Uterus (tissue), 4 donors: ENCODE results near the gene GSTA4. TPM values are rescaled to one million over a fixed set of nuclear protein-coding genes. Genes with fewer than 3 reads are reported as not detected.

ENCODE experiments used
- DNase-seq, 2 donors: peaks; one replicate each; pipeline ENCODE4 v3.0.0-alpha.2; 2019 to 2020
- H3K27ac ChIP-seq, 2 donors: fragments of 200-600 bp; sonication (generic); 1 replicate in 1 of 2; 2 replicates in 1 of 2; pipeline ENCODE4 v1.5.1; 2016 to 2018
- H3K27me3 ChIP-seq, 2 donors: fragments of 200-600 bp; sonication (generic); one replicate each; pipeline ENCODE4 v1.5.1; 2018 to 2019; ENCODE audit warnings: control low read depth in 1 of 2
- H3K36me3 ChIP-seq, 2 donors: fragments of 200-600 bp; sonication (generic); one replicate each; pipeline ENCODE4 v1.5.1; 2019; ENCODE audit warnings: control low read depth in 1 of 2
- H3K4me1 ChIP-seq, 2 donors: fragments of 200-600 bp; sonication (generic); one replicate each; pipeline ENCODE4 v1.5.1; 2018 to 2019; ENCODE audit warnings: control low read depth in 1 of 2
- H3K4me3 ChIP-seq, 2 donors: fragments of 200-600 bp; sonication (generic); 1 replicate in 1 of 2; 2 replicates in 1 of 2; pipeline ENCODE4 v1.5.1; 2018 to 2019; ENCODE audit warnings: mild to moderate bottlenecking in 1 of 2
- H3K9me3 ChIP-seq, 2 donors: fragments of 200-600 bp; sonication (generic); one replicate each; pipeline ENCODE4 v1.5.1; 2019; ENCODE audit warnings: control low read depth in 1 of 2
- POLR2A ChIP-seq, 2 donors: fragments of 450-650 bp; IDR thresholded peaks; one replicate each; pipeline ENCODE4 v1.6.1; 2016; ENCODE audit warnings: antibody characterized with exemption in 2 of 2, mild to moderate bottlenecking in 1 of 2, moderate library complexity in 1 of 2
- intact Hi-C: fragments of 100-400 bp; cut with DNase I; formaldehyde crosslinking; loops from one replicate; pipeline ENCODE4 v1.15.1; 2023; ENCODE audit warnings: low total_unique reads
- total RNA-seq, 4 donors: library from RNA; depleted of rRNA in 3 of 4; stranded (reverse); fragments of >200 nt in 3 of 4; gene quantifications; one replicate each; pipeline versions ENCODE4 v1.1.0 to v1.2.4, GENCODE V29; 2014 to 2023
- TF ChIP-seq, protein P1 (sequence below), 4 experiments: fragments of 200-600 bp in 2 of 4; fragments of 450-650 bp in 2 of 4; sonication (generic) in 2 of 4; IDR thresholded peaks; one replicate each; pipeline ENCODE4 v1.5.1; 2016 to 2019; ENCODE audit warnings: antibody characterized with exemption in 4 of 4, mild to moderate bottlenecking in 2 of 4, moderate library complexity in 1 of 4
- donor health status: DM: yes; HTN: yes; CAD: no.

Gene GSTA4
- total RNA-seq, 4 donors from 2014 or later: 7.7 to 59.2 (median 23.0) TPM

DNA sequence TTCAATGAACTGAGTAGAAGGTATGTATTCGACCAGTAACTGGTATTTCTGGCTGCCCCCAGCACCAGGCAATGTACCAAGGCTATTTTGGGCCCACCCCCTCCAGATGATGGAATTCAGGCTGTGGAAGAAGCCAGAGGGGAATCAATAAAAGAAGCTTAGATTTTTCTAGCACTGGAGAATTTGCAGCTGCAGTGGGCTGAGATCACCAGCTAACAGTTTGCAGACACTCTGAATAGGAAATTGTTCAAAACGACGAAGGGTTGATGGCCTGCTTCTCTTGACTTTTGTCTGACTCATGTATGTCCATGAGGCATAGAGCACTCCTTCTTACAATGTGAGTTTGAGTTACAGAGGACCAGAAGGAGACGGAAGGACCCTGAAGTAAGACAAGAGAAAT is 37.8 kb upstream of the GSTA4 start:
- Histone ChIP-seq H3K9me3 (no peaks in the 10 kb centered on the region), H3K27ac (no peak overlapping the region), H3K4me3 (no peak overlapping the region), H3K27me3 (no peaks in the 10 kb centered on the region), H3K4me1 (no peaks in the 10 kb centered on the region), H3K36me3 (no peaks in the 10 kb centered on the region)
- no peak for DNase-seq
- intact Hi-C loops: no loop called here
- no peak for TF ChIP-seq POLR2A (IDR thresholded peaks at IDR 0.05)
- TF ChIP-seq, protein P1, sequence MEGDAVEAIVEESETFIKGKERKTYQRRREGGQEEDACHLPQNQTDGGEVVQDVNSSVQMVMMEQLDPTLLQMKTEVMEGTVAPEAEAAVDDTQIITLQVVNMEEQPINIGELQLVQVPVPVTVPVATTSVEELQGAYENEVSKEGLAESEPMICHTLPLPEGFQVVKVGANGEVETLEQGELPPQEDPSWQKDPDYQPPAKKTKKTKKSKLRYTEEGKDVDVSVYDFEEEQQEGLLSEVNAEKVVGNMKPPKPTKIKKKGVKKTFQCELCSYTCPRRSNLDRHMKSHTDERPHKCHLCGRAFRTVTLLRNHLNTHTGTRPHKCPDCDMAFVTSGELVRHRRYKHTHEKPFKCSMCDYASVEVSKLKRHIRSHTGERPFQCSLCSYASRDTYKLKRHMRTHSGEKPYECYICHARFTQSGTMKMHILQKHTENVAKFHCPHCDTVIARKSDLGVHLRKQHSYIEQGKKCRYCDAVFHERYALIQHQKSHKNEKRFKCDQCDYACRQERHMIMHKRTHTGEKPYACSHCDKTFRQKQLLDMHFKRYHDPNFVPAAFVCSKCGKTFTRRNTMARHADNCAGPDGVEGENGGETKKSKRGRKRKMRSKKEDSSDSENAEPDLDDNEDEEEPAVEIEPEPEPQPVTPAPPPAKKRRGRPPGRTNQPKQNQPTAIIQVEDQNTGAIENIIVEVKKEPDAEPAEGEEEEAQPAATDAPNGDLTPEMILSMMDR (IDR thresholded peaks at IDR 0.05): no peak

DNA sequence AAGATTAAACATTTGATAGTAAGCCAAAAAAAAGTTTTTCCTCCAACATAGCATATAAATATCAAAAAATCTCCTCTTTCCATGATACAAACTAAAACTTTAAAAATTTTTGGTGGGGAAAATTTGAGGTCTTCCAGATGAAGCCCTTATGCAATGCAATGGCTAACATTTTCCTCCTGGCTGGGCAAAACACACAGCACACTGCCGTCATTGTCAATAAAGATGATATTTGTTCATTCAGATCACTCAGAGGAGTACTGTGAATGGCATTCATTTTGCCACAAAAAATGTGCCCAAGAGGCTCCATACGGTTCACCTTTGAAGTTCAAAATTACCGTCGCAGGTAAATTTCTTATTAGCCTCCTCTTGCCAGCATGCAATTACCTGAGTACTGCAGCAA is 36.2 kb upstream of the GSTA4 start:
- H3K36me3 ChIP-seq: no peaks in the 10 kb centered on the region
- intact Hi-C loops: no loop called here
- no peak overlapping the region for H3K4me3 ChIP-seq
- H3K27ac ChIP-seq: no peak overlapping the region
- H3K27me3 ChIP-seq: no peaks in the 10 kb centered on the region
- no peak for DNase-seq
- no peaks in the 10 kb centered on the region for H3K9me3 ChIP-seq
- no peak for TF ChIP-seq POLR2A (IDR thresholded peaks at IDR 0.05)
- TF ChIP-seq, protein P1 (IDR thresholded peaks at IDR 0.05): no peak
- no peaks in the 10 kb centered on the region for H3K4me1 ChIP-seq

DNA sequence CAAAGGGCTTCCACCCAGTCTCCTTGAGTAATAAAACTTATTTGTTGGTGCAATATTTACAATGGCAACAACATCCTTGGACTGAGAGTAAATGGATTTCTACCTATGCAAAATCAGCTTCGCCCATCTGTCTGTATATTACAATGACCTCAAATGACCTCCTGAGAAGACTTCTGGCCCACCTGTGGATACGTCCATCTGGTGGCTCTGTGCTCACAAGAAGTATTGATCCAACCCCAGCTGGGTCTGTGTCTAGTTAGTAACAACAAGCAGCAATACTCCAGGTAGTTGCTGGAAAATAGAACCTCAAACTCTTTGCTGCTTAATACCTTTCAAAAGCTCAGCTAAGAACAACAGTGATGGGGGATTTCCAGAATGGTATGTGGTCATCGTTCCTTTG is 34.7 kb upstream of the GSTA4 start:
- H3K9me3 ChIP-seq: no peaks in the 10 kb centered on the region
- intact Hi-C loops: no loop called here
- DNase-seq: no peak
- no peak for TF ChIP-seq POLR2A (IDR thresholded peaks at IDR 0.05)
- TF ChIP-seq, protein P1 (IDR thresholded peaks at IDR 0.05): no peak
- H3K36me3 ChIP-seq: no peaks in the 10 kb centered on the region
- no peak overlapping the region for H3K4me3 ChIP-seq
- H3K4me1 ChIP-seq: no peaks in the 10 kb centered on the region
- no peak overlapping the region for H3K27ac ChIP-seq
- H3K27me3 ChIP-seq: no peaks in the 10 kb centered on the region

DNA sequence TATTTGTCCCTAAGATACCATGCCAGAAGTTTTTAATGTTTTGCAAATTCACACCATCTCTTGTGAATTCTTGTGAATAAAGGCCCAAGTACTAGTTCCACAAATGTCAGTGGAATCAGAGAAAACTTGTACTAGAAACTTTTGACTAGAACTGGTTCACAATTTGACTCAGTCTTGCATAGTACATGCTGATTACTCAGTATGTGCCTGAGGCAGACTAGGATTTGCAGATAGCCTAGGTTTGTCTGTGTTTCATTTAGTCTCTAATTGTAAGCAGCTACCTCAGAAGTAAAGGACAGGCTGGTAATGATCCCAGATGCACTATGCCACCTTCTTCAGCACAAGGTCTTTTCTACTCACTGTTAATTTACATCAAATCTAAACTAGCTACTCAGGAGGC is 34.2 kb upstream of the GSTA4 start:
- Histone ChIP-seq H3K27ac (no peak overlapping the region), H3K4me3 (no peak overlapping the region), H3K36me3 (no peaks in the 10 kb centered on the region), H3K27me3 (no peaks in the 10 kb centered on the region), H3K4me1 (no peaks in the 10 kb centered on the region), H3K9me3 (no peaks in the 10 kb centered on the region)
- DNase-seq: no peak
- TF ChIP-seq, protein P1 (IDR thresholded peaks at IDR 0.05): no peak
- no peak for TF ChIP-seq POLR2A (IDR thresholded peaks at IDR 0.05)
- intact Hi-C loops: no loop called here

DNA sequence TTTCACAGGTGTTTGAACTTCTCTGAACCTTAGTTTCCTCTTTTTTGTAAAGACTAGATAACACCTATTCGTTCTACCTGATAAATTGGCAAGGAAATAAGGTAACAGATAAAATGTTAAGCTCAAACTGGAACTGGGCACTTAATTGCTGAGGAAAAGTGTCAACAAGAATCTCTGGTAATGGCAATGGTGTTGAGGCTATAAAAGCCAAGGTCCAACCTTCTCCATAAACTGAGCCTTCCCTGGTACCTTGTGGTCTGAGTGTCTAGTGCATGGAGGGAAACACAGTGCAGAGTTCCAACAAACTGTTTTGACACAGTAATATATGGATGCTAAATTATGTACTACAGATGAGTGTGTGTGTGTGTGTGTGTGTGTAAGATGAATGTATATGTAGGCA is 33.4 kb upstream of the GSTA4 start:
- no peak for DNase-seq
- intact Hi-C loops: no loop called here
- H3K27ac ChIP-seq: no peak overlapping the region
- TF ChIP-seq POLR2A (IDR thresholded peaks at IDR 0.05): no peak
- TF ChIP-seq, protein P1 (IDR thresholded peaks at IDR 0.05): no peak
- no peak overlapping the region for H3K4me3 ChIP-seq
- no peaks in the 10 kb centered on the region for H3K4me1 ChIP-seq
- H3K27me3 ChIP-seq: no peaks in the 10 kb centered on the region
- H3K36me3 ChIP-seq: no peaks in the 10 kb centered on the region
- H3K9me3 ChIP-seq: no peaks in the 10 kb centered on the region
